A673 (cell line): ENCODE data around the gene DGAT2.

ENCODE experiments used
- CTCF ChIP-seq: fragments of 300-800, 200-600 bp; sonication (generic); conservative IDR thresholded peaks from 2 replicates; pipeline ENCODE4 v1.5.1; 2017; ENCODE audit warnings: low read depth, mild to moderate bottlenecking, antibody characterized with exemption, low read length, moderate library complexity, mixed read lengths
- EZH2 ChIP-seq: fragments of 200-600 bp; sonication (generic); IDR thresholded peaks from 2 replicates; pipeline ENCODE4 v1.6.1; 2017; ENCODE audit warnings: borderline replicate concordance, low read depth, mild to moderate bottlenecking, mixed read lengths, antibody characterized with exemption, low read length; ENCODE audit not compliant: poor library complexity, severe bottlenecking

GRCh38 chr11:75762885-75763284 is 5.7 kb upstream of the DGAT2 start:
- TF ChIP-seq CTCF (no peak), EZH2 (no peak)
